ENCODE data around the gene INHBC.

DNA sequence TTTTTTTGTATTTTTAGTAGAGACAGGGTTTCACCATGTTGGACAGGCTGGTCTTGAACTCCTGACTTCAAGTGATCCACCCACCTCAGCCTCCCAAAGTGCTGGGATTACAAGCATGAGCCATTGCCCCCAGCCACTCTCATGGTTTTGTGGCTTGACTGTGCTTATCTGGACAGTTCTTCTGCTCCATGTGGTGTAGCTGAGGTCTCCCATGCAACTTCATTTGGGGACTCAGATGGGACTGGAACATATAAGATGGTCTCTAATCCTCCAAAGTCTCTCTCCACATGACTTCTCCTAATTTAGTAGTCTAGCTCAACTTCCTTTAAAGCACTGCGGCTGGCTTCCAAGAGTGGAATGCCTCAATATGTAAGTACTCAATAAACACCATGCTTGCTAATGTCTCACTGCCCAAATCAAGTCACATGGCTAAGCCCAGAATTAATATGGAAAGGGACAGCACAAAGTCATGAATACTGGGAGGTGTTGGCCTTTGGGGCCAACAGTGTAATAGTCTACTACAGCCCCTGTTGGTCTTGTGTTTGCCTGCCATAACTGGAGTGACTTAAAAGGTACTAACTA lies 7.4 kb downstream of the INHBC start:
- TF ChIP-seq, protein P1, sequence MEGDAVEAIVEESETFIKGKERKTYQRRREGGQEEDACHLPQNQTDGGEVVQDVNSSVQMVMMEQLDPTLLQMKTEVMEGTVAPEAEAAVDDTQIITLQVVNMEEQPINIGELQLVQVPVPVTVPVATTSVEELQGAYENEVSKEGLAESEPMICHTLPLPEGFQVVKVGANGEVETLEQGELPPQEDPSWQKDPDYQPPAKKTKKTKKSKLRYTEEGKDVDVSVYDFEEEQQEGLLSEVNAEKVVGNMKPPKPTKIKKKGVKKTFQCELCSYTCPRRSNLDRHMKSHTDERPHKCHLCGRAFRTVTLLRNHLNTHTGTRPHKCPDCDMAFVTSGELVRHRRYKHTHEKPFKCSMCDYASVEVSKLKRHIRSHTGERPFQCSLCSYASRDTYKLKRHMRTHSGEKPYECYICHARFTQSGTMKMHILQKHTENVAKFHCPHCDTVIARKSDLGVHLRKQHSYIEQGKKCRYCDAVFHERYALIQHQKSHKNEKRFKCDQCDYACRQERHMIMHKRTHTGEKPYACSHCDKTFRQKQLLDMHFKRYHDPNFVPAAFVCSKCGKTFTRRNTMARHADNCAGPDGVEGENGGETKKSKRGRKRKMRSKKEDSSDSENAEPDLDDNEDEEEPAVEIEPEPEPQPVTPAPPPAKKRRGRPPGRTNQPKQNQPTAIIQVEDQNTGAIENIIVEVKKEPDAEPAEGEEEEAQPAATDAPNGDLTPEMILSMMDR (IDR thresholded peaks at IDR 0.05), result no peak
- TF ChIP-seq POLR2A (IDR thresholded peaks at IDR 0.05), result no peak
